BE2C (cell line): Measurements from ENCODE around the gene ETV3.
"Not testable (repeated sequence)": the region's sequence is repeated elsewhere in the genome, so short reads cannot be mapped to it uniquely, and the experiment has no call there.

Experiments
- DNase-seq: peaks from one replicate; pipeline ENCODE4 v3.0.0-alpha.2; 2020
- H3K27me3 ChIP-seq: fragments of 250-450 bp; sonication (Bioruptor Pico); 2 replicates; pipeline ENCODE4 v1.5.1; 2020; ENCODE audit warnings: mild to moderate bottlenecking
- H3K36me3 ChIP-seq: fragments of 250-450 bp; sonication (Bioruptor Pico); 2 replicates; pipeline ENCODE4 v1.5.1; 2020; ENCODE audit warnings: mild to moderate bottlenecking
- H3K4me1 ChIP-seq: fragments of 250-450 bp; sonication (Bioruptor Pico); 2 replicates; pipeline ENCODE4 v1.5.1; 2020
- H3K4me3 ChIP-seq: 2 replicates; pipeline ENCODE4 v1.5.1; 2011; ENCODE audit warnings: low read depth, low read length
- H3K9me3 ChIP-seq: fragments of 250-450 bp; sonication (Bioruptor Pico); 2 replicates; pipeline ENCODE4 v1.5.1; 2020
- CTCF ChIP-seq: IDR thresholded peaks from 2 replicates; pipeline ENCODE4 v1.5.1; 2012; ENCODE audit warnings: mild to moderate bottlenecking, low read depth, low read length

The ETV3 gene

GRCh38 chr1:157171903-157172503 lies 33.8 kb upstream of the ETV3 start:
- not testable (repeated sequence) for H3K27me3 ChIP-seq, H3K36me3 ChIP-seq, H3K4me1 ChIP-seq, H3K4me3 ChIP-seq, H3K9me3 ChIP-seq
- peak; percentile 42 for TF ChIP-seq CTCF
- DNase-seq = peak; percentile 29

GRCh38 chr1:157170677-157171515 lies 32.7 kb upstream of the ETV3 start:
- no peak overlapping the region for H3K4me3 ChIP-seq
- DNase-seq = peak; percentile 72
- no peaks in the 10 kb centered on the region for H3K9me3 ChIP-seq
- H3K27me3 ChIP-seq = no peaks in the 10 kb centered on the region; the same call in 1 of the 2 replicates
- TF ChIP-seq CTCF = peak; percentile 69
- H3K4me1 ChIP-seq = no peaks in the 10 kb centered on the region
- H3K36me3 ChIP-seq = no peaks in the 10 kb centered on the region

GRCh38 chr1:157168015-157168414 lies 29.8 kb upstream of the ETV3 start:
- Histone ChIP-seq H3K27me3 (no peaks in the 10 kb centered on the region; the same call in 1 of the 2 replicates), H3K4me1 (no peaks in the 10 kb centered on the region), H3K4me3 (no peak overlapping the region), H3K9me3 (no peaks in the 10 kb centered on the region), H3K36me3 (no peaks in the 10 kb centered on the region)
- TF ChIP-seq CTCF = no peak
- no peak for DNase-seq

- no peaks in the 10 kb centered on the region for H3K36me3 ChIP-seq
- no peaks in the 10 kb centered on the region; the same call in 1 of the 2 replicates for H3K27me3 ChIP-seq
- TF ChIP-seq CTCF = no peak
- no peak overlapping the region for H3K4me3 ChIP-seq
- no peaks in the 10 kb centered on the region for H3K9me3 ChIP-seq
- no peaks in the 10 kb centered on the region for H3K4me1 ChIP-seq
- no peak for DNase-seq
These were observed 29.2 kb upstream of the ETV3 start for GRCh38 chr1:157167437-157167836.

- no peak; the same call in 1 of the 2 replicates for TF ChIP-seq CTCF
These were observed 28.4 kb upstream of the ETV3 start for GRCh38 chr1:157166590-157166989.

More at GRCh38 chr1:157166590-157166989, 28.4 kb upstream of the ETV3 start:
- no peaks in the 10 kb centered on the region for H3K9me3 ChIP-seq
- DNase-seq = peak; percentile 45
- no peaks in the 10 kb centered on the region; the same call in 1 of the 2 replicates for H3K27me3 ChIP-seq
- H3K36me3 ChIP-seq = no peaks in the 10 kb centered on the region
- H3K4me1 ChIP-seq = no peaks in the 10 kb centered on the region
- H3K4me3 ChIP-seq = no peak overlapping the region
